Transverse colon (tissue), 4 donors: ENCODE data around the gene RASSF1.

Experiments
- EP300 ChIP-seq: sonication (generic); formaldehyde crosslinking; IDR thresholded peaks from one replicate; pipeline ENCODE4 v1.6.1; 2017; ENCODE audit warnings: antibody characterized with exemption, low read depth
- POLR2A ChIP-seq: fragments of 450-650 bp; IDR thresholded peaks from one replicate; pipeline ENCODE4 v1.6.1; 2016; ENCODE audit warnings: antibody characterized with exemption, mild to moderate bottlenecking, moderate library complexity
- POLR2AphosphoS5 ChIP-seq, 3 donors: sonication (generic); formaldehyde crosslinking; IDR thresholded peaks; one replicate each; pipeline ENCODE4 v1.6.1; 2016; ENCODE audit warnings: antibody characterized with exemption in 3 of 3
- TF ChIP-seq, protein P1 (sequence below), 5 experiments: fragments of 200-600 bp in 3 of 5; fragments of 450-650 bp in 2 of 5; sonication (generic) in 3 of 5; IDR thresholded peaks; 1 replicate in 2 of 5; 2 replicates in 3 of 5; pipeline ENCODE4 v1.5.1; 2016 to 2017; ENCODE audit warnings: antibody characterized with exemption in 5 of 5, inconsistent platforms in 3 of 5, mild to moderate bottlenecking in 2 of 5, moderate library complexity in 1 of 5

DNA sequence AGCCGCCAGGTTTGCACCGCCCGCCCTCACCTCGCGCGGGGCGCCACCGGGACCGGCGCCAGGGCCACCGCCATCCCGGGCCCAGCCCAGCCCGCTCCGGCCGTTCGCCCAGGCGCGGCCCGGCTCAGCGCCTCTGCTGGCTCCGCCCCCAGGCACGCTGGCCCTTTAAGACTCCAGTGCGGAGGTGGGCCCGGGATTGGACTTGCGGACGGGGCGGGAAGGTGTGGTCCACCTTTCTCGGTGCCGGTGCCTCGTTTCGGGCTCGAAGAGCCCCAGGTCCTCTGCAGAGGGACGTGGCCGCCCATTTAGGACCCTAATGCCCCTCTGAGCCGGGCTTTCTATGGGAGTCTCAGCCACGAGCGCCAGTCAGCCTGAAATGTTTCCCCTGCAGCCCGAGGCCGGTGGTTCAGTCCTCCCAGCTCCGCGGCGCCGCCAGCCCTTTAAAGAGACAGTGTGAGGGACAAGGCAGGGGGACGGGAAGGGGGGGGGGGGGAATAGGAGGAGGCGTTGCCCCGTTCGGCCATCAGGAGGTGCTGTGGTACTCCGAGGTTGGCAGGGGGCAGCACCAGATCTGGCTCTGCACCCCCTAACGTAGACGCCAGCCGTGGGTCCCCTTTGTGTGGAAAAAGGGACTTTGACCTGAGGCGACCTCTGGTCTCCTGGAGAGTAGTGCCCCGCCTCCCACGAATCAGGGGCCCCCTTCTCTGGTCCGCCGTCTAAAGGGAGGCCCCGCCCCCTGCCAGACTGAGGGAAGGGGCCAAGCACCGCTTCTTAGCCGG, 19.1 kb downstream of the RASSF1 start:
- TF ChIP-seq, protein P1, sequence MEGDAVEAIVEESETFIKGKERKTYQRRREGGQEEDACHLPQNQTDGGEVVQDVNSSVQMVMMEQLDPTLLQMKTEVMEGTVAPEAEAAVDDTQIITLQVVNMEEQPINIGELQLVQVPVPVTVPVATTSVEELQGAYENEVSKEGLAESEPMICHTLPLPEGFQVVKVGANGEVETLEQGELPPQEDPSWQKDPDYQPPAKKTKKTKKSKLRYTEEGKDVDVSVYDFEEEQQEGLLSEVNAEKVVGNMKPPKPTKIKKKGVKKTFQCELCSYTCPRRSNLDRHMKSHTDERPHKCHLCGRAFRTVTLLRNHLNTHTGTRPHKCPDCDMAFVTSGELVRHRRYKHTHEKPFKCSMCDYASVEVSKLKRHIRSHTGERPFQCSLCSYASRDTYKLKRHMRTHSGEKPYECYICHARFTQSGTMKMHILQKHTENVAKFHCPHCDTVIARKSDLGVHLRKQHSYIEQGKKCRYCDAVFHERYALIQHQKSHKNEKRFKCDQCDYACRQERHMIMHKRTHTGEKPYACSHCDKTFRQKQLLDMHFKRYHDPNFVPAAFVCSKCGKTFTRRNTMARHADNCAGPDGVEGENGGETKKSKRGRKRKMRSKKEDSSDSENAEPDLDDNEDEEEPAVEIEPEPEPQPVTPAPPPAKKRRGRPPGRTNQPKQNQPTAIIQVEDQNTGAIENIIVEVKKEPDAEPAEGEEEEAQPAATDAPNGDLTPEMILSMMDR (IDR thresholded peaks at IDR 0.05), result peak; percentile 44 to 70 (median 53)
- TF ChIP-seq POLR2A, result no peak
- TF ChIP-seq POLR2AphosphoS5 (IDR thresholded peaks at IDR 0.05), result peak in 2 of 3 donors; percentile 52 to 61
- TF ChIP-seq EP300, result no peak
